ENCODE results near the gene ATP6V0E1. TPM values are rescaled to one million over a fixed set of nuclear protein-coding genes. Genes with fewer than 3 reads are reported as not detected.
"Not testable (repeated sequence)": the region's sequence is repeated elsewhere in the genome, so short reads cannot be mapped to it uniquely, and the experiment has no call there.

The ATP6V0E1 gene
- total and polyA plus RNA-seq, 2 experiments from 2014 or later, result 75.9 to 250 TPM

GRCh38 chr5:173016598-173017046 is 33.1 kb downstream of the ATP6V0E1 start:
- Mint-ChIP-seq H3K4me3 (no peak overlapping the region), H3K9me3 (no peaks in the 10 kb centered on the region), H3K27ac (peak overlapping the region; percentile 79), H3K4me1 (peaks cover 18% of the 10 kb centered on the region), H3K36me3 (ENCODE audit: low read depth) (peaks cover 19% of the 10 kb centered on the region; the same call in 2 of the 3 replicates), H3K27me3 (ENCODE audit: insufficient read depth, low read depth, poor library complexity) (peaks cover 2% of the 10 kb centered on the region)
- TF ChIP-seq EZH2 (IDR thresholded peaks at IDR 0.05; ENCODE audit: low read depth, unreplicated experiment) (no peak), ETS1 (IDR thresholded peaks at IDR 0.05) (no peak), ZNF462 (CRISPR knock-in tag; IDR thresholded peaks at IDR 0.05) (no peak), REST (IDR thresholded peaks at IDR 0.05; ENCODE audit: unreplicated experiment) (no peak)
- Histone ChIP-seq H3F3A (replicated peaks; ENCODE audit: low read depth) (no peaks in the 10 kb centered on the region), H3K27me3 (ENCODE audit: insufficient read depth) (no peaks in the 10 kb centered on the region), H3K79me2 (replicated peaks; ENCODE audit: insufficient read depth) (peaks cover 70% of the 10 kb centered on the region), H3K27ac (ENCODE audit: low read depth) (peak overlapping the region; percentile 67; the same call in 1 of the 2 replicates), H3K4me1 (ENCODE audit: insufficient read depth) (peaks cover 9% of the 10 kb centered on the region), H2AFZ (no peak overlapping the region), H3K4me3 (no peak overlapping the region), H3K9me2 (ENCODE audit: insufficient read depth) (peaks cover 5% of the 10 kb centered on the region; the same call in 1 of the 2 replicates), H3K4me2 (peak overlapping the region; percentile 44), H4K20me1 (replicated peaks; ENCODE audit: insufficient read depth) (peaks cover 22% of the 10 kb centered on the region), H3K36me3 (ENCODE audit: insufficient read depth) (no peaks in the 10 kb centered on the region)
- ATAC-seq (peak; percentile 66), DNase-seq (ENCODE audit: low spot score) (peak; percentile 28)

GRCh38 chr5:173017087-173017486 is 33.5 kb downstream of the ATP6V0E1 start:
- peaks cover 18% of the 10 kb centered on the region for H3K4me1 Mint-ChIP-seq
- not testable (repeated sequence) for H3K4me3 ChIP-seq; DNase-seq (ENCODE audit: low spot score); H2AFZ ChIP-seq; H3K36me3 ChIP-seq (ENCODE audit: insufficient read depth); H3K4me1 ChIP-seq (ENCODE audit: insufficient read depth); H3K9me2 ChIP-seq (ENCODE audit: insufficient read depth); H3K27me3 Mint-ChIP-seq (ENCODE audit: insufficient read depth, low read depth, poor library complexity); H3K9me3 Mint-ChIP-seq; H3F3A ChIP-seq (replicated peaks; ENCODE audit: low read depth); H3K27ac ChIP-seq (ENCODE audit: low read depth); H3K27me3 ChIP-seq (ENCODE audit: insufficient read depth); H3K4me3 Mint-ChIP-seq; ATAC-seq
- peak overlapping the region; percentile 79; the same call in 1 of the 2 replicates for H3K27ac Mint-ChIP-seq
- peaks cover 22% of the 10 kb centered on the region; the same call in 2 of the 3 replicates for H3K36me3 Mint-ChIP-seq (ENCODE audit: low read depth)
- H4K20me1 ChIP-seq (replicated peaks; ENCODE audit: insufficient read depth), result peaks cover 22% of the 10 kb centered on the region
- H3K79me2 ChIP-seq (replicated peaks; ENCODE audit: insufficient read depth), result peaks cover 67% of the 10 kb centered on the region
- H3K4me2 ChIP-seq, result peak overlapping the region; percentile 37; the same call in 1 of the 2 replicates

Measured in GM23338 (cell line).